ENCODE results near the gene CEMIP2.

- TF ChIP-seq FOXA2 (IDR thresholded peaks at IDR 0.05) (no peak), TAF1 (conservative IDR thresholded peaks at IDR 0.05) (no peak)
These were observed 41.6 kb downstream of the CEMIP2 start for GRCh38 chr9:71726723-71727122.

Data from liver (tissue), 2 donors.